AG04450 (cell line): ENCODE measurements around the gene HMOX1. TPM values are rescaled to one million over a fixed set of nuclear protein-coding genes. Genes with fewer than 3 reads are reported as not detected.
"Not testable (repeated sequence)": the region's sequence is repeated elsewhere in the genome, so short reads cannot be mapped to it uniquely, and the experiment has no call there.

ENCODE experiments used
- CTCF ChIA-PET: fragments of 300-600, 350-600 bp; formaldehyde crosslinking; extraction: SDS; loops from one replicate; lab custom pipeline; 2022; ENCODE audit warnings: antibody characterized with exemption, inconsistent platforms; lab: Charles Lee
- POLR2A ChIA-PET: fragments of 350-600 bp; formaldehyde crosslinking; extraction: SDS; loops from one replicate; lab custom pipeline; 2021; ENCODE audit warnings: antibody characterized with exemption, inconsistent platforms; lab: Yijun Ruan, JAX
- DNase-seq: peaks from one replicate; pipeline ENCODE4 v3.0.0-alpha.2; 2011; ENCODE audit warnings: low read depth, low spot score
- H3K27ac ChIP-seq: one replicate; pipeline ENCODE4 v1.5.1; 2012; ENCODE audit warnings: low read depth, low read length, control low read depth
- H3K27me3 ChIP-seq: one replicate; pipeline ENCODE4 v1.6.0; 2012; ENCODE audit warnings: low read length; ENCODE audit not compliant: control insufficient read depth, insufficient read depth
- H3K4me3 ChIP-seq: 2 replicates; pipeline ENCODE4 v1.5.1; 2011; ENCODE audit warnings: mild to moderate bottlenecking, low read depth, low read length, control low read depth
- H3K9me3 ChIP-seq: 2 replicates; pipeline ENCODE4 v1.5.1; 2012; ENCODE audit warnings: low read length; ENCODE audit not compliant: control insufficient read depth, insufficient read depth
- polyA plus RNA-seq: library from polyadenylated mRNA; depleted of rRNA; stranded (reverse); fragments of >200 nt; gene quantifications from 2 replicates; pipeline ENCODE4 v1.2.3, GENCODE V29; 2011
- TF ChIP-seq, protein P1 (sequence below): IDR thresholded peaks from 2 replicates; pipeline ENCODE4 v1.5.1; 2011; ENCODE audit warnings: low read depth, low read length, control low read depth, inconsistent platforms

Gene HMOX1
- polyA plus RNA-seq, 1 experiment = 55.2 TPM

DNA sequence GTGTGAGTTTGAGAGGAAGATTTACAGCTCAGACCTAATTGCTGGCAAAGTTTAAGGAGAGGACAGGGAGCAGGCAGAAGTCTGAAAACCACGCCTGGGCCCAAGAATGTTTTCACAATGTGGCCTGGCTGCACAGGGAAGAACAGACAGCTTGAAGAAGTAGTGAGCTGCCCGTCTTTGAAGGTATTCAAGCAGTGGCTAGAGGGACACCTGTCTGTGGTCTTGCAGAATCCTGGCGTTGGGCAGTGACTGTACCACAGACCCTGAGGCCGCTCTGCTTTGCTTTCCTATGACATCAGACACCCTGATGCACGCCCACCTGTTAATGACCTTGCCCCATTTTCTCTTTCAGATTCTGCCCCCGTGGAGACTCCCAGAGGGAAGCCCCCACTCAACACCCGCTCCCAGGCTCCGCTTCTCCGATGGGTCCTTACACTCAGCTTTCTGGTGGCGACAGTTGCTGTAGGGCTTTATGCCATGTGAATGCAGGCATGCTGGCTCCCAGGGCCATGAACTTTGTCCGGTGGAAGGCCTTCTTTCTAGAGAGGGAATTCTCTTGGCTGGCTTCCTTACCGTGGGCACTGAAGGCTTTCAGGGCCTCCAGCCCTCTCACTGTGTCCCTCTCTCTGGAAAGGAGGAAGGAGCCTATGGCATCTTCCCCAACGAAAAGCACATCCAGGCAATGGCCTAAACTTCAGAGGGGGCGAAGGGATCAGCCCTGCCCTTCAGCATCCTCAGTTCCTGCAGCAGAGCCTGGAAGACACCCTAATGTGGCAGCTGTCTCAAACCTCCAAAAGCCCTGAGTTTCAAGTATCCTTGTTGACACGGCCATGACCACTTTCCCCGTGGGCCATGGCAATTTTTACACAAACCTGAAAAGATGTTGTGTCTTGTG lies 12.5 kb downstream of the HMOX1 start:
- ChIA-PET CTCF (interaction anchor here (0.7 kb wide), 1 partner anchor 39 kb away, joined by 3 read pairs; no protein-coding TSS in a partner anchor), POLR2A (interaction anchor here (0.7 to 1.5 kb wide), 5 partner anchors 13 to 53 kb away, joined by 3 to 11 read pairs (median 5); partner anchors contain the start of gene HMOX1)
- Histone ChIP-seq H3K4me3 (no peak overlapping the region), H3K9me3 (no peaks in the 10 kb centered on the region), H3K27ac (no peak overlapping the region), H3K27me3 (no peaks in the 10 kb centered on the region)
- TF ChIP-seq, protein P1, sequence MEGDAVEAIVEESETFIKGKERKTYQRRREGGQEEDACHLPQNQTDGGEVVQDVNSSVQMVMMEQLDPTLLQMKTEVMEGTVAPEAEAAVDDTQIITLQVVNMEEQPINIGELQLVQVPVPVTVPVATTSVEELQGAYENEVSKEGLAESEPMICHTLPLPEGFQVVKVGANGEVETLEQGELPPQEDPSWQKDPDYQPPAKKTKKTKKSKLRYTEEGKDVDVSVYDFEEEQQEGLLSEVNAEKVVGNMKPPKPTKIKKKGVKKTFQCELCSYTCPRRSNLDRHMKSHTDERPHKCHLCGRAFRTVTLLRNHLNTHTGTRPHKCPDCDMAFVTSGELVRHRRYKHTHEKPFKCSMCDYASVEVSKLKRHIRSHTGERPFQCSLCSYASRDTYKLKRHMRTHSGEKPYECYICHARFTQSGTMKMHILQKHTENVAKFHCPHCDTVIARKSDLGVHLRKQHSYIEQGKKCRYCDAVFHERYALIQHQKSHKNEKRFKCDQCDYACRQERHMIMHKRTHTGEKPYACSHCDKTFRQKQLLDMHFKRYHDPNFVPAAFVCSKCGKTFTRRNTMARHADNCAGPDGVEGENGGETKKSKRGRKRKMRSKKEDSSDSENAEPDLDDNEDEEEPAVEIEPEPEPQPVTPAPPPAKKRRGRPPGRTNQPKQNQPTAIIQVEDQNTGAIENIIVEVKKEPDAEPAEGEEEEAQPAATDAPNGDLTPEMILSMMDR = no peak
- DNase-seq = no peak

DNA sequence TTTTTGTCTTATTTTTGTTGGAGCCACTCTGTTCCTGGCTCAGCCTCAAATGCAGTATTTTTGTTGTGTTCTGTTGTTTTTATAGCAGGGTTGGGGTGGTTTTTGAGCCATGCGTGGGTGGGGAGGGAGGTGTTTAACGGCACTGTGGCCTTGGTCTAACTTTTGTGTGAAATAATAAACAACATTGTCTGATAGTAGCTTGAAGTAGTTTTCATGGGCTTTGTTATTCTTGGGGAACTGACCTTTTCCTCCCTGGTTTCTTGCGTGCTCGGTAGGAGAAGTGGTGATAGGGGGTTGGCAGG lies 13.1 kb downstream of the HMOX1 start:
- no peak for DNase-seq
- no peaks in the 10 kb centered on the region; the same call in 1 of the 2 replicates for H3K9me3 ChIP-seq
- H3K27ac ChIP-seq = no peak overlapping the region
- TF ChIP-seq, protein P1 = no peak
- no peak overlapping the region for H3K4me3 ChIP-seq
- H3K27me3 ChIP-seq = no peaks in the 10 kb centered on the region
- ChIA-PET POLR2A (interaction anchor here (0.7 to 1.5 kb wide), 3 partner anchors 13 to 25 kb away, joined by 3 to 11 read pairs (median 3); partner anchors contain the start of gene HMOX1), CTCF (interaction anchor here (0.7 kb wide), 1 partner anchor 39 kb away, joined by 3 read pairs; no protein-coding TSS in a partner anchor)

DNA sequence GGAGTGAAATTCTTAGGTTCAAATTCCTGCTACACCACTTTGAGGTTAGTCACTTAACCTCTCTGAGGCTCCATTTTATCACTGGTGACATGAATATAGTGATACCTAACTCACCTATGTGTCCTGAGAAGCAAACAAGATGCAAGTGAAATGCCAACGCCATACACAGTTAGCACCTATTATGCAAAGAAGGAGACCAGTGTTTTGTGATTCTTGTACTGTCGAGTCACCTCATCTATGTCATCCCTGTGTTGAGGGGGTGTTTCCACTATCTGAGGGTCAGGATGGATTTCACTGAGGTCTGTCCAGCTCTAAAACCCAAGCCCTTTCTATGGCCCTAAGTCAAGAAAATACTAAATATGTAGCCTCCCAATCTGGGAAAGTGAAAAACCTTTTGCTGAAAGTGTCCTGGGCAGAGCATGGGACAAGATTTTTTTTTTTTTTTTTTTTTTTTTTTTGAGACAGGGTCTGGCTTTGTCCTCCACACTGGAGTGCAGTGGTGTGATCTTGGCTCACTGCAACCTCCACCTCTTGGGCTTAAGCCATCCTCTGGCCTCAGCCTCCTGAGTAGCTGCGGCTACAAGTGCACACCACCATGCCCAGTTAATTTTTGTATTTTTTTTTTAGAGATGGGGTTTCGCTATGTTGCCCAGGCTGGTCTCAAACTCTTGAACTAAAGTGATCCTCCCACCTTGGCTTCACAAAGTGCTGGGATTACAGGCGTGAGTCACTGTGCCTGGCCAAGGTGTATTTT lies 14.1 kb downstream of the HMOX1 start:
- Histone ChIP-seq H3K4me3 (no peak overlapping the region), H3K9me3 (no peaks in the 10 kb centered on the region; the same call in 1 of the 2 replicates), H3K27me3 (no peaks in the 10 kb centered on the region), H3K27ac (no peak overlapping the region)
- no peak for DNase-seq
- ChIA-PET CTCF (interaction anchor here (0.7 kb wide), 1 partner anchor 31 kb away, joined by 10 read pairs; no protein-coding TSS in a partner anchor), POLR2A (interaction anchor here (0.6 to 1.5 kb wide), 4 partner anchors 11 to 23 kb away, joined by 3 to 11 read pairs (median 4); partner anchors contain the start of gene HMOX1)
- TF ChIP-seq, protein P1 = no peak

DNA sequence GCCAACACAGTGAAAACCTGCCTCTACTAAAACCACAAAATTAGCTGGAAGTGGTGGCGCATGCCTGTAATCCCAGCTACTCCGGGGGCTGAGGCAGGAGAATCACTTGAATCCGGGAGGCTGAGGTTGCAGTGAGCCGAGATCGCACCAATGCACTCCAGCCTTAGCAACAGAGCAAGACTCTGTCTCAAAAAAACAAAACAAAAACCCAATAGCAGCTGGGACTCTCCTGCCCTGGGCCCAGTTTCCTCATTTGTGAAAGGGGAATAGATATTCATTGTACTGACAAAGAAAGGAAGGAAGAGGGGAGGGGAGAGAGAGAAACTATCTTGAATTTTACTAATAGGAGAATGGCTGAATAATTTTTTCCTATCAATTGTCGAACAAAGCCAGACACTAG lies 15.7 kb downstream of the HMOX1 start:
- H3K27me3 ChIP-seq, CTCF ChIA-PET, H3K9me3 ChIP-seq, H3K4me3 ChIP-seq, H3K27ac ChIP-seq, POLR2A ChIA-PET, DNase-seq: not testable (repeated sequence)
